Uterus (tissue), 2 donors: Measurements from ENCODE around the gene HES7.

Experiments
- CTCF ChIP-seq, 4 experiments: fragments of 200-600 bp in 2 of 4; fragments of 450-650 bp in 2 of 4; sonication (generic) in 2 of 4; IDR thresholded peaks; one replicate each; pipeline ENCODE4 v1.5.1; 2016 to 2019; ENCODE audit warnings: antibody characterized with exemption in 4 of 4, mild to moderate bottlenecking in 2 of 4, moderate library complexity in 1 of 4
- POLR2A ChIP-seq, 2 donors: fragments of 450-650 bp; IDR thresholded peaks; one replicate each; pipeline ENCODE4 v1.6.1; 2016; ENCODE audit warnings: antibody characterized with exemption in 2 of 2, mild to moderate bottlenecking in 1 of 2, moderate library complexity in 1 of 2

- TF ChIP-seq CTCF (IDR thresholded peaks at IDR 0.05) (no peak), POLR2A (IDR thresholded peaks at IDR 0.05) (no peak)
Measured at GRCh38 chr17:8137645-8138373, 13.9 kb upstream of the HES7 start.
